NCI-H1092 treated with DMSO at 0.1 percent for 48 hours (cell line): ENCODE data around the gene HDHD5.

Experiments
- DNase-seq: peaks from one replicate; lab custom pipeline; 2025; lab: John Stamatoyannopoulos, UW

The HDHD5 gene

GRCh38 chr22:17158568-17159503 is at the start of gene HDHD5:
Gene HDHD5 (minus strand): TSS chr22:17159277. CDS start chr22:17159251, 26 bp downstream.
- peak; percentile 86 for DNase-seq

DNA sequence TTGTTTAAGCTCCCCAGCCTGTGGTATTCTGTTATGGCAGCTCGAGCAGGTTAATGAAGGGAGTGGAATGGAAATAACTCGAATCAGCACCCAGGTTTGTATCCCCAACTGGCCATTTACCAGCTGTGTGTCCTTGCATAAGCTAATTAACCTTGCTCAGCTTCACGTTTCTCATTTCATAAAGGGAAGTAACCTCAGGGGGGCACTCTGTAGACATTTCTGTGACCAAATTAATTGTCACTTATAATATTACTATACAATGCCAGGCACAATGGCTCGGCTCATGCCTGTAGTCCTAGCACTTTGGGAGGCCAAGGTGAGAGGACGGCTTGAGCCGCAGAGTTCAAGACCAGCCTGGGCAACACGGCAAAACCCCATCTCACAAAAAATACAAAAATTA is 46.4 kb upstream of the HDHD5 start:
- DNase-seq = peak; percentile 59

DNA sequence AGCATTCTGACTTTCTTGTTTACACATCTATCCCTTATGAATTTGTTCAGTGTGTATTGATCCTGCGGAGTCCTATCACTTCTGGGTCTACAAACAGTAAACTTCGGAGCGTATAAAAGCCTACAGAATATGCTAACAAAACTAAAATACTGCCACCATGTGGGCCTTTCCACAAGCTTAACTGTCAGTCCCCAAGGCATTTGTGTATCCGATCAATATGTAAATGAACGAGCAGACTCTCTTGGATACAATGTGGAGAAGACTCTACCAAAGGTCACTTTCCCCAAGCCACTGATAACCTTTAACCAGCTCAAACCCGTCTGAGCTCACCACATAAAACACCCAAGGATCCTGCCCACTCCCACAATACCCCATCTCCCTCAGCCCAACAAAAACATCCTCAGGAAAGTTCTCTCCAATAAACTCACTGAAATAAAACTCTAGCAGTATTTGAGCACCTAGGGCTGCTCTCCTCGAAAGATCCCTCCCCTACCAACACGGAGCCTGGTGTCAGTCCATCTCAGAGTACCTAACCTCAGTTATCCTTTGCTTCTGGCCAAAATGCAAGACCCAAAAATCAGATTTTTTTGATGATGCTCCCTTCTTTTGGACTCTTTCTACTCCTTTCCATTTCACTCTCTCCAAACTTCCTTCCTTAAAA is 42.3 kb upstream of the HDHD5 start:
- no peak for DNase-seq

DNA sequence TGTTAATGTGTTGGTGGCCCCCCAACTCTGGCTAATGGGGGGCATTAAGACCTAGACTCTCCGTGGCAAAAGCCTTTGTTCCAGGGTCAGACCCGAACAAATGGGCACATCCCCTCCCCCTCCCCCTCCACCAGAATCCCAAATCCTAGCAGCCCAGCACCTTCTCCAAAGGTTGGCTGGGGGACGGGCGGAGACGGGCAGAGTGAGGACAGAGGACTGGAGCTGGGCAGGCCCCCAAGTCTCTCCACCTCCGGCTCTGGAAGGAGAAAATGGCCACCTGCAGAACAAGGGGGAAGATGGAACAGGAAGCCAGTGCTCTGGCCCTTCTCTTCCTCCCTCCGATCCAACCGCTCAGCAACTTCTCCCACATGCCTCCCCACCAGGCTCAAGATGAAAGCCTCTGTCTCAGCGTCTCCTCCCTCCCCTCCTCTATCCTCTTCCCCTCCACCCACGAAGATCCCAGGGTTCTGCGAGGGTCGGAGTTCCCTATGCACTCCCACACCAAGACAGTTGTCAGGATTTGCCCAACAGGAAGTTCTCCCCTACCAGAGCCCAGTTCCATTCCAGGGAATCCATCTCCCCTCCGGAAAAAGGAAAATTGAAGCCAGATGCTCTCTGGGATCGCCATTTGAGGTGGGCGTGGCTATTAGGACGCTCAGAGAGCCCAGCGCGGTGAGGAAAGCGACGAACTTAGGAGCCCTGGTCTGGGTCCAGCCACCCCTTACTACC is 40.1 kb upstream of the HDHD5 start:
- DNase-seq = no peak

GRCh38 chr22:17198170-17199002 is 39.3 kb upstream of the HDHD5 start:
- no peak for DNase-seq

DNA sequence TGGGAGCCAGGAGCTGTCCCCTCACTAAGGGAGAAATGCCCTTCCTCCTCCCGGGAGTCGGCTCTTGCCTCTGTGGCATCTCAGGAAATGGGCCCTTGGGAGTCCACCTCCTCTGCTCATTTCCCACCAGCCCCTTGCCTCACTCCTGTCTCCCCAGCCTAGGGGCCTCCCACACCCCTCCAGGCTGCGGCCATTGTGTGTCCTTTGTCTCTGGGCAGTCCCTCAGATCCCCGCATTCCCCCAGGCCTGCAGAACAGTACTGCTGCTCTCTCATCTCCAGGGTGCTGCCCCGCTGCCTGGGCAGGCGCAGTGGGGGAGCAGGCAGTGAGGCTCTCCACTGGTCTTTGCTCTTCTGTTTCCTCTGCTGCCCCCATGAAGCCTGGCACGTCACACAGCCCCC is 35.1 kb upstream of the HDHD5 start:
- no peak for DNase-seq

DNA sequence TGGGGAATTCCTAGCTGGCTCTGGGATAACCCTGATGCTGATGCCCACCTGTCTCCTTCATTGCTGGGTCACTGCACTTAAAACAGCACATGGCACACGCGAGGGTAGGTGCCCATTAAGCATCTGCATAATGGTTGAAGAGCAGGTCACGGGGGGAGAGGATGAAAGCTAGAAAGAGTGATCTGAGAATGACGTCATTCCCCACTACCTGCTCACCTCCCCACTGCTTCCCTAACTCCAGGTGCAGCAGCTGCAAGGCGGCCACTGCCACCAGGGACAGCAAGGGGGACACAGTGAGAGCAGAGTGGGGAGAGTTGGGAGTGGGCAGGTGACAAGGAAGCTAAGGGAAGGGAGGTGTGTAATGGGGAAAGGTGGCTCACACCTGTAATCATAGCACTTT is 33.1 kb upstream of the HDHD5 start:
- no peak for DNase-seq

GRCh38 chr22:17191163-17191784 is 32.2 kb upstream of the HDHD5 start:
- no peak for DNase-seq

- no peak for DNase-seq
These were observed 31.6 kb upstream of the HDHD5 start for GRCh38 chr22:17190702-17191101.

DNA sequence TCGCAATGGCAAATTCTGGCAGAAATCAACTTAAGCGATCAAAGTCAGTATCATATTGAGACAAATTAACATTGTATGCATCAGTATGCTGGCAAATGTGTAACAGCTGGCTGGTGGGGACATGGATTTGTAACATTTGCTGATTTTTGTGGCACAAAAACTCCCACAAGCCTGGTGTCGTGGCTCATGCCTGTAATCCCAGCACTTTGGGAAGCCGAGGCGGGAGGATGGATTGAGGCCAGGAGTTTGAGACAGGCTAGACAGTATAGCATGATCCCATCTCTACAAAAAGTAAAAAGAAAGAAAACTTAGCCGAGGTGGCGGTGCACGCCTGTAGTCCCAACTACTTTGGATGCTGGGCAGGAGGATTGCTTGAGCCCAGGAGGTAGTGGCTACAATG is 17.6 kb upstream of the HDHD5 start:
- DNase-seq = no peak

GRCh38 chr22:17172029-17172833 is 13.2 kb upstream of the HDHD5 start:
- no peak for DNase-seq

- DNase-seq = peak; percentile 83
These were observed 12.3 kb upstream of the HDHD5 start for GRCh38 chr22:17171153-17172028.

DNA sequence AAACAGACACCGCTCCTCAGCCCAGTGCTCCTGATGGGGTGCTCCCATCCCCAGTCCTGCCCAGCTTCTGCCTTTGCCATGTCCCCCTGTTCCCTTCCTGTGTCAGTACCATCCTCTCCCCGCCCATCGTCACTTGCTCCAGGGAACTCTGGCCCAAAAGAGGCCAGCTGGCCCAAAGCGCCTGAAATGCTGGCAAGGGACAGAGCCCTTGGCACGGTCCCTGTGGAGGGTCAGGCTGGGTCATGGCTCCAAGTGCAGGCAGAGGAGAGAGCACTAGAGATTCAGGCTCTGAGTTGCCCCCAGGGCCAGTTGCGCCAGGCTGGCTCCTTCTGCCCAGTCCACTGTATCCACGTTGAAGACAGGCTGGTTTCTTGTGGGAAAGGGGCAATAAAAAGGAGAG is 8.4 kb upstream of the HDHD5 start:
- DNase-seq = no peak

GRCh38 chr22:17164392-17165024 is 5.4 kb upstream of the HDHD5 start:
- DNase-seq = no peak

GRCh38 chr22:17162731-17163130 is 3.7 kb upstream of the HDHD5 start:
- DNase-seq = no peak

DNA sequence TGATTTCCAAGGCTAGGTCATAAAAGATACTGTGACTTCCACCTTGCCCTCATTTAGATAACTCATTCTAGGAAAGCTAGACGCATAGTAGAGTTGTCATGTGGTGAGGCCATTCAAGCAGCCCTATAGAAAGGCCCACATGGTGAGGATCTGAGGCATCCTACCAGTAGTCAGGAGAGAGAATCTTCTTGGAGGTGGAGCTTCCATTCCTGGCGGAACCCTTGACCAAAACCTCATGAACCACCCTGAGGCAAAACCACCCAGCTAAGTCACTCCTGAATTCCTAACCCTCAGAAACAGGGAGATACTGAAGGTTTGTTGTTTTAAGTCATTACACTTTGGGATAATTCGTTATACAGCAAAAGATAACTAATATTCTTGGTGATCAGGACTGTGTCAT is 2.9 kb upstream of the HDHD5 start:
- no peak for DNase-seq

GRCh38 chr22:17159504-17159951 is 451 bp upstream of the HDHD5 start:
- DNase-seq = peak; percentile 64

GRCh38 chr22:17158176-17158567 is 905 bp downstream of the HDHD5 start:
- no peak for DNase-seq

DNA sequence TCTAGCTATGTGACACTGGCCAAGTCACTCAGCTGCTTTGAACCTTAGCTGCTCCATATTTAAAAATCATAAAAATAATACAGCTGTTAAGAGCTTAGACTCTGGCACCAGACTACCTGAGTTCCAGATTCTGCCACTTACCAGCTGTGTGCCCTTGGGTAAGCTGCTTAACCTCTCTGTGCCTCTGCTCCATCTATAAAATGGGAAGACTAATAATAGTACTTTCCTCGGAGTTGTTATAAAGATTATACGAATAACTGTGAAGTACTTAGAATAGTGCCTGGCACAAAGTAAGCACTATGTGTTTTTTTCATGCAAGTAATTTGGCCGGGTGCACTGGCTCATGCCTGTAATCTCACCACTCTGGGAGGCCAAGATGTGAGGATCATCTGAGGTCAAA is 1.4 kb downstream of the HDHD5 start:
- no peak for DNase-seq
